Fibroblast of gingiva (primary cell): ENCODE results near the gene XRCC1.
A peak's percentile ranks its signal among the peaks of the same experiment; 100 is the strongest.

Source experiments
- DNase-seq: peaks from one replicate; pipeline ENCODE4 v3.0.0-alpha.2; 2011; ENCODE audit warnings: low read depth

Gene XRCC1, protein sequence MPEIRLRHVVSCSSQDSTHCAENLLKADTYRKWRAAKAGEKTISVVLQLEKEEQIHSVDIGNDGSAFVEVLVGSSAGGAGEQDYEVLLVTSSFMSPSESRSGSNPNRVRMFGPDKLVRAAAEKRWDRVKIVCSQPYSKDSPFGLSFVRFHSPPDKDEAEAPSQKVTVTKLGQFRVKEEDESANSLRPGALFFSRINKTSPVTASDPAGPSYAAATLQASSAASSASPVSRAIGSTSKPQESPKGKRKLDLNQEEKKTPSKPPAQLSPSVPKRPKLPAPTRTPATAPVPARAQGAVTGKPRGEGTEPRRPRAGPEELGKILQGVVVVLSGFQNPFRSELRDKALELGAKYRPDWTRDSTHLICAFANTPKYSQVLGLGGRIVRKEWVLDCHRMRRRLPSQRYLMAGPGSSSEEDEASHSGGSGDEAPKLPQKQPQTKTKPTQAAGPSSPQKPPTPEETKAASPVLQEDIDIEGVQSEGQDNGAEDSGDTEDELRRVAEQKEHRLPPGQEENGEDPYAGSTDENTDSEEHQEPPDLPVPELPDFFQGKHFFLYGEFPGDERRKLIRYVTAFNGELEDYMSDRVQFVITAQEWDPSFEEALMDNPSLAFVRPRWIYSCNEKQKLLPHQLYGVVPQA

DNA sequence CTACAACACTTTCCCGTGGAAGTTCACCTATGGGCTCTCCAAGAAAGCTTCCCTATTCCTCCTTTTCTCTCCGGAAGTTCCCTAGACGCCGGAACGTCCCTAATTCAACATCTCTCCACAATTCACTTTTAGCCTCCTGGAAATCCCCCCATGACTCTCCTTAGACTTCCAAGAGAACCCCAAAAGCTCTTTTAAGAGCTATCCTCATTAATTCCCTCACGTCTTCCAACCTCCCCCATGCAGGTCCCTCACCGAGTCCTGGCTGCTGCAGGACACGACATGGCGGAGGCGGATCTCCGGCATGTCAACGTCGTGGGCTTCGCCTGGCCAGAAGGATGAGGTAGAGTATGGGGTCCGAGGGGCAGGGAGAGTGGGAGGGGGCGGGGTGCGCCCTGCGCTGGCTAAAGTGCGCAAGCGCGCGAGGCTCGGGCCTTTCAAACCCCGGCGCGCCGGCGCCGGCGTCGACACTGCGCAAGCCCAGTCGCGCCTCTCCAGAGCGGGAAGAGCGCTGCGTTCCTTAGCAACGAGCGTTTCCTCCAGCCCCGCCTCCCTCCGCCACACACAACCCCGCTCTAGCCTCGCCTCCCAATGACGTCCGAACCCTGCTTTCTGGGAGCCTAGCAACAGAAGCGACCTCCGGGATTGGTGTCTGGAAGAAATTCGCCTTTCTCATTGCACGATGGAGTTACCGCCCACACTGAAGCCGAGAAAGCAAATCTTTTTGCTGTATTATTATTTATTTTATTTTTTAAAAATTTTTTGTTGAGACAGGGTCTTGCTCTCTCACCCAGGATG lies at the start of gene XRCC1, which contains the start of gene PINLYP:
TSS of gene XRCC1 (minus strand) at position 372 of the 795 bp plus-strand sequence. CDS start at position 303, 69 bp downstream.
TSS of gene PINLYP (plus strand) at position 646 of the 795 bp plus-strand sequence. CDS start 1,391 bp downstream, outside the sequence.
- peak; percentile 98 for DNase-seq

DNA sequence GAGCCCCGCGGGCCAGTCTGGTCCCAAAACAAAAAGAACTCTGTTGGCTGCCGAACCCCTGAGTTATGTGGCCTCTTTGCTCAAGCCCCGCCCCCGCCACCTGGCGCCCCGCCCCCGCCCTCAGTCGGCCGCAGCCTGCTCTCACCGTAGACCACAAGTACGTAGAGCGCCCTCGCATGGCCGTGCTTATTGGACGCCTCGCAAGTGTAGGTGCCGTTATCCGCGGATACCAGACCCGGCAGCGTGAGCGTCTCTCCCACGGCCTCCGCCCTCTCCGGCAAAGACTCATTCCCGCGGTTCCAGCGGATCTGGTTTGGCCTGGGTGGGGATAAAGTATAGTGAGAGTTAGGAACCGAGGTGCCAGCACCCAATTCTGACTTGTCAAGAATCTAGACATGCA lies 49.6 kb upstream of the XRCC1 start:
- DNase-seq: no peak

DNA sequence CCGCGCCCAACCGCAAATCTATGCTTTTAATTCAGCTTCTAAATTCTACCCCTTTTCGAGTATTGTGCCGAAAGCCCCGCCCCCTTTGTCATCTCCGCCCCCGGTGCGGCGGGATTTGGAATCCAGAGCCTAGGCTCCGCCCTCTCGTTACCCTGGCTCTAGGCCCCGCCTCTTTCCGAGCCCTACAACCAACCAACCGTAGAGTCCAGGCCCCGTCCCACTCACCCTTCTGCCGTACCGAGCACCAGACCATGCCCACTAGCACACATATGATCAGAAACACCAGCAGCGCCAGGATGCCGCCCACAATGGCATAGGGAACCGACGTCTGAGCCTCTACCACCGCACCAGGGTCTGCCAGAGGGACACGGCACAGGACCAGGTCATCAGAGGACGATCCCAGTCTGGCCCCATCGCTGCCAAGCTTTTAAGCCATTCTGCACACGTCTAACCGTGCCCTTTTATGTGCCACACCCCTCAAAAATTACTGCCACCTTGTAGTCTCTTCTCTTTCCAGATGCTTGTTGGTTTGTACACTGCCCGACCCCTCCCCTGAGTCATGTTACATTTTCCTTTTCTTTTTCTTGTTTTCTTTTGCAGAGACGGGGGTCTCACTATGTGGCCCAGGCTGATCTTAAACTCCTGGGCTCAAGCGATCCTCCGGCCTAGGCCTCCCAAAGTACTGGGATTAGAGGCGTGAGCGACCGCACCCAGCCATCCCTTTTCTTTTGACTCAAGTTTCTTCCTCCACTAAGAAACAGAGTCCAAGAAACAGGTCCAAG lies 48.8 kb upstream of the XRCC1 start:
- DNase-seq: no peak

DNA sequence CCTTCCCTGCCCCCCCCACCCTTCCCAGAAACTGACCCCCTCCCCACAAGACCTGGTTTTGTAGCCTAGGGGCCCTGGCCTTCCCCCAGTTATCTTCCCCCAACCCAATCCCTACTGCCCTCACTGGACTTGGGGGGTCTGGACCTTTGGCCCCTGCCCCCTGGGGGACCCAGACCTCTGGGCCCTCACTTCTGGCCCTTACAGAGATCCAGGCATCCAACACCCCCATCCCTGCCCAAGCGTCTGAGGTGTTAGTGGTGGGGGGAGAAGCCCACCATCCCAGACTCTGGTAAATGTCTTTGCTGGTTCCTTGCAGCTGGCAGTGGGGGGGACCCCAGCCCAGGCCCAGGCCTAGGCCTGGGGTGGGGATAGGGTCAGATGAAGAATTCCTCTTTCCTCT lies 47.6 kb upstream of the XRCC1 start:
- no peak for DNase-seq

DNA sequence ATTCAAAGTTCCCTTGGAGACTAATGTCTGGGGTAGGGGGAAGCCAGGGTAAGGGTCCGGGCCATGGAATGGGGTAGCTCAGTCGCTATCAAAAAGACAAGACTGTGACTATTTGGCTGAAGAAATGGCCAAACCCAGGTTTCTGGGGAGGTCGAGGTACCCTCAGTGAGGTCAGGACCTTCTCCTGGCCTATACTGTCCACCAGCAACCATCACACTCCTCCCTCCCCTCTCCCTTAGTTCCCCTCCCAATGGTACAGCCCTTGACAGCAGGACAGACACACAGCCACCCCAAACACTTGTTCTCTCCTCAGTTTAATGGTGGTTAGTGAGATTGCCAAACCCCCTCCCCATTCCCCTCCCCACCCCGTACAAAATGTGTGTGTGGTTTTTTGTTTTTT lies 46.7 kb upstream of the XRCC1 start:
- DNase-seq: no peak

DNA sequence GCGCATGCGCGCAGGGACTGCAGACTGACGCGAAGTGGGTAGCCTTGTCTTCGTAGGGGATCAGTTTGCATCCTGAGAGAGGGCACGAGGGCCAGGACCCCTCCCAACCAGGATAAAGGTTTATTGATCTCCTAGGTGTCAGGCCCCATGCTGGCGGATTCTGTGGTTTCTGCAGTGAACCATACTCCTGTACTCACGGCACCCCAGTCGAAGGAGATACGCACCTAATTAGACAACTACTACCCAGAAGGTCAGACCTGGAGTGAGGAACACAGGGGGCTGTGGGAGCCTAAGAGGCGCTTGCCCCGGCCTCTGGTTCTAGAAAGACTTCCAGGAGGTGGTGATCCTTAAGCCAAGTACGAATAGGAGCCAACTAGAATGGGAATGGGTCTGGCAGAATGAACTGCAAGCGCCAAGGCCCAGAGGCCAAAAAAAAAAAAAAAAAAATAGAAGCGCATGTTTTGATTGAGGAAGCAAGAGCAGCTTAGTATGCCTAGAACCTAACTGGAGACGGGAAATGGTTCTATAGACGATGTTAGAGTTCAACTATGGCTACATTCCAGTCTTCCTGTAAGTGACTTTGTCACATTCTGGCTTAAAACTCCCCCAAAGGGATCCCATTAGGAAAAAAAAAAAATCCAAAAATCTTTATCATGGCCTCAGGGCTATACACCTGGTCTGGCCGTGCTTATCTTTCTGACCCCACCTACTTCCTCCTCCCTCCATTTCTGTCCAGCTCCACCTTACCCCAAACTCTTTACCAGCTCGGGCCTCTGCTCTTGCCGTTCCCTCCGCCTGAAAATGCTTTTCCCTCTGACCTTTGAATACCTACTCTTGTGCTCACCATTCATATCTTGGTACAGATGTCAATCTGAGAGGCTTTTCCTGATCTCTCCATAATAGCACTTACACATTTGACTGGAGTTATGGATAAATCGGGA lies 45.0 kb upstream of the XRCC1 start:
- no peak for DNase-seq

DNA sequence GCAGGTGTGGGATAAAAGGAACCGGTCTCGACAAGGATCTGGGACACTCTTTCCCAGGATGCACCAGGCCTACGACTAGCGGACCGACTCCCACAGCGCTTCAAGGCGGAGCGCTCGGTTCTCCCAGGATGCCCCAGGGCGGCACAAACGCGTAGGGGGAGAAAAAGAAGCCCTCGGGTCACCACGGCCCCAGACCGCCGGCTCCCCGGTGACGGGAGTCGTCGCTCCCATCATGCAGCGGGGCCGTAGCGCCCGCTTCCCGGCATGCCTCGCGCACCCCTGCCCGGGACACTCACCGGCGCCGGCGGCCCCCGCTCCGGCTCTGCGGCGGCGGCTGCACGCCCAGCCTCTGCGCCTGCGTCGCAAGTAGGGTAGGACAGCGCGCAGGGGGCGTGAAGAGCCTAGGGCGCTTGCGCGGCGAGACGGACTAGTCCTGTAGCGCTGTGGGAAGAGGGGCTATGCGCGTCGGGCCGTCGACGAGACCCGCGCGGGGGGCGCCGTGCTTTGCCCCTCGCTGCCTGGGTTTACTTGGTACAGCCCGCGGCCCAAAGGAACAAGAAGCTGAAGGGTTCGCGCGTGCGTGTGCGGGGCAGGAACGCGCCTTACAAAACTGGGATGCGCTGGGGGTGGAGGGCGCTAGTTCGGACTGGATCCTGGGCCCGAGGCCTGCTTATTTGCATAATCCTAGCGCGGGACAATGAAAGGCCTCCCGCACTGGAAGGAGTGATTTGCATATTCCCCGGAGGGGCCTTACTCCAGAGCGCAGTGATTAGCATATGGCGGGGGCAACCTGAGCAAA lies 44.1 kb upstream of the XRCC1 start, which contains the start of gene ZNF428:
TSS of gene ZNF428 (minus strand) at position 368 of the 799 bp plus-strand sequence. CDS start 5,325 bp downstream, outside the sequence.
- DNase-seq: peak; percentile 85

DNA sequence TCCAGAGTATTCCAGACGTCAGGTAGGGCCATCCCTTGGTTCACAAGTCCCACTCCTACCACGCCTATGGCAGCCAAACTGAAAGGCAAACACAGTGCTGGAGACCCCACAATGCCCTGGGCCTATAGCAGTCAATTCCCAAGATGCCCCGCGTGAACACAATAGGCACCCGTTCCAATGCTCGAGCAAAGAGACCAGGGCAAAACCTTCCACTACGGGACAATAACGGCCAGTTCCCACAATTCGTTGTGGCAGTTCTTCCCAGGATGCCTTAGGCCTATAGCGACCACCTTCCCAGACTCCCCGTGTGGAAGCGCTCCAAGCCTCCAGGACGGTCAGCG lies 43.6 kb upstream of the XRCC1 start:
- DNase-seq: no peak

DNA sequence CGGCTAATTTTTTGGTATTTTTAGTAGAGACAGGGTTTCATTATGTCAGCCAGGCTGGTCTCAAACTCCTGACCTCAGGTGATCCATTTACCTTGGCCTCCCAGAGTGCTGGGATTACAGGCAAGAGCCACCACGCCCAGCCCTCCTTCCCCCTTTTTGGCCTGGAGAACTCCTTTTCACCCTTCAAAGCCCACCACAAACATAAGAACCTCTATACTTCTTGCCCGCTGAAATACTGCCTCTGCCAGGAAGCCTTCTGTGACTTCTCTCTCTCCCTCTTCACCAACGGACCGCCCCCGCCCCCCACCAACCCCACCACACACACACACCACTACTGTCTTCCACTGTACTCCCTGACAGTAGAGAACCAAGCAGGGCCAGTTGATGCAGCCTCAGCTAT lies 41.6 kb upstream of the XRCC1 start:
- DNase-seq: no peak

DNA sequence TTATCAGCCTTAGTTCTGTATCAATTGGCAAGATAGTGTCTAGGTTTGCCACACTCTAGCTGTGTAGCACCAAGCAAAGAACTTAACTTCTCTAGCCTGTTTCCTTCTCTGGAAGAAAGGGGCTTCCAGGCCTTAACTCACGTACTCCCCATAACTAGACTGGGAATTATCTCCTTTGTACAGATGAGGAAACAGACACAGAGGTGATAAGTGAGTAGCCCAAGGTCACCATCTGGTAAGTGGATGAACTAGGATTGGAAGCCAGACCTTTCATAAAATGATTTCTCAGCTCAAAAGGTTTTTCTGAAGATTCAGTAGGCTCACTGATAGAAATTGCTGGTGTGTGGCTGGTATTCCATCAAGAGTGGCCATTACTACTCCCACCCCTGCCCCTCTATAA lies 41.0 kb upstream of the XRCC1 start:
- no peak for DNase-seq

DNA sequence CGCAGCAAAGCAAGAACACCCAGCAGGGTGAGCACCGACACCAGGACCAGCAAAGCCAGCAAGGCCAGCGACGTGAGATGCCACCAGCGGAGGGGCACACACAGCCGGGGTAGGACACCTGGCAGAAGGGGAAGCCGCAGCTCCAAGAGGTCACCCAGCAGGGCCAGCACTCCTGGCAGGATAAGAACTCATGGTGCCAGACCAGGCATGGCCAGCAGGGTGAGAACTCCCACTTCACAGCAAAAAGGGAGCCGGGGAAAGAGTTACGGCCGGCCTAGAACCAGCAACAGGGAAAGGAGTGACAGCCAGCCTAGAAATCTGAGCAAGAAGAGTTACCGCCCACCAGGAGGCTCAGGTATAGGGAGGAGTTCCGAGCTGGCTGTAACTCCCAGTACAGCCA lies 37.0 kb upstream of the XRCC1 start:
- DNase-seq: no peak

DNA sequence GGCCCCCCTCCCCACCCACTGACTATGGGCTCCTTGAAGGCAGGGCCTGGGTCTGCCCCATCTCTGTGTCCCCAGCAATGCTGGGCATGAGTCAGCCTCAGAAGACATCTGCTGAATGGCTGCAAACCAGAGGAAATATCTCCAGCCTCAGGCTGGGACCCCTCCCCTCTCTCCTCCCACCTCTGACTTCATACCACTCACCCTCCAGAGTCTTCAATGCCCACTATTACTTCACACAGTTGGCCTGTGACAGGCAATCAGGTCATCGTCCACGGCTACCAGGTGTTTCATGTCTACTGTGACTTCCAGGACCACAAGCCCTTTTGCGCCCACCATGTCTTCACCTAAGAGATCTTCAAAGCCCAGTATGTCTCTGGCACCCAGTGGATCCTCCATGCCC lies 36.5 kb upstream of the XRCC1 start, which contains the start of gene SRRM5:
TSS of gene SRRM5 (plus strand) at position 301 of the 400 bp plus-strand sequence. CDS start at position 335, 34 bp downstream.
- DNase-seq: no peak

DNA sequence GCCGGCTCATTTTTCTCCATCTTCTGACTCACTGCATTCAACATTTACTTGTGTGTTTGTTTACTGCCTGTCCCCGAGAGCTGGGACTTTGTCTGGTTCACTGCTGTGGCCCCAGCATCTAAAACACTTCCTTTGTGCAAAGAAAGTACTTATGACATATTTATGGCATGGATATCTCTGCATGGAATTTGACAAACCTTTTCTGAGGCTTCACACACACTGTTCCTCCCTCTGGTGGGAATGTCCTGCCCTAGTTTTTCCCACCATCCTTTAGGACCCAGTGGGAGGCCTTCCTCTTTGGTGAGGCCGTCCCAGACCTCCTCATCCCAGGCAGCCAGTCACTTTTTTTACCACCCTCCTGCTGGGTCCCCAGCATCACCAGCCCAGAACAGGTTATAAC lies 35.2 kb upstream of the XRCC1 start:
- no peak for DNase-seq

DNA sequence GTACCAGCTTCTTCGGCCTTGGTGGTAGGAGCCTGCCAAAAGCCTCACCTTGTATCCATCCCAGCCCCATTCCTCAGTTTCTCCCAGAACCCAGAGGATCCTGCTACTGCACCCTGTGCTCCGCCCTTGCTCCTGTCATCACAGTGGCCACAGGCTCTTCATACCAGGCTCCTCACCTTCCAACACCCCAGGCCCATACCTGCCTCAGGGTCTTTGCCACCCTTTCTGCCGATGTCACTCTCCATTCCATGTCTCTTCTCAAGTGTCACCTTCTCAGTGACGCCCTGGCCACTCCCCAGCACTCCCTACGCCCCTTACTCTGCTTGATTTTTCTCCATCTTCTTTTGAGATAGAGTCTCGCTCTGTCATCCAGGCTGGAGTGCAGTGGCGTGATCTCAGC lies 34.5 kb upstream of the XRCC1 start:
- no peak for DNase-seq

DNA sequence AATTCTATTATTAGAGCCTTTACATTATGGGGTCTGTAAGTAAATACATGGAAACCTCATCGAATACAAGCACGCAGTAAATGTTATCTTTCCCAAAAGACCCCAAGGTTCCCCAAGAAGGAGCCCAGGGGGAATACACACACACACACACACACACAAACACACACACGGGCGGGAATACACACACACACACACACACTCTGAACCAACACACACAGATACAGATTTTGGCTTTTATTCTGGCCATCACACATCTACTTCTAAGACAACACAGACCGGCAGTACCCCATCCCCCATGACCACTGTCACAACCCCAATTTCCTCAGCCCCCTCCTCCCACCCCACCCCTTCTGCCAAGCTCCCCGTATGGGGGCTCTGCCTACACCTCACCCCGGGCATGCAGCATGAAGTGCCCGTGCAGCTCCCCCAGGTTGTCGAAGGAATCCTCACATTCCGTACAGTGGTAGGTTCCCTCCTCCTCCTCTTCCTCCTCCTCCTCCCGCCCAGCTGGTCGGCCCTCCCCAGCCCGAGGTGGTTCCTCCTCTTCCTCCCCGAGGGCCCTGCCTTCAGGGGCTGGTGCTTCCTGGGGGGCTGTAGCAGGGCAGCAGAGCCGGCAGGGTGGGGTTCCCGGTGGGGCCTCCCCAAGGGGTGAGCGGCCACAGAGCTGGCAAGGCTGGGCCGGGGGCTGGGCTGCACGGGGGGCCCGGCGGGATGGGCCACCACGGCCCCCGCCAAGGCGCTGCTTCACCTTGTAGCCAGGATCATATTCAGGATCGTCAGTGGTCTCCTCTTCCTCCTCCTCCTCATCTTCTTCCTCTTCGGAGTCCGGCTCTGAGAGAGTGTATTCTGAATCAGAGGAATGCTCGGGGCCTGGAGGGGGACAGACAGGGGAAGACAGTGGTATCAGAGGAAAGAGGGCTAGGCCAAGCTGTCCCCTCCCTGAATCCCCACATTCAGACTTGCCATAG lies 32.2 kb upstream of the XRCC1 start:
- no peak for DNase-seq

DNA sequence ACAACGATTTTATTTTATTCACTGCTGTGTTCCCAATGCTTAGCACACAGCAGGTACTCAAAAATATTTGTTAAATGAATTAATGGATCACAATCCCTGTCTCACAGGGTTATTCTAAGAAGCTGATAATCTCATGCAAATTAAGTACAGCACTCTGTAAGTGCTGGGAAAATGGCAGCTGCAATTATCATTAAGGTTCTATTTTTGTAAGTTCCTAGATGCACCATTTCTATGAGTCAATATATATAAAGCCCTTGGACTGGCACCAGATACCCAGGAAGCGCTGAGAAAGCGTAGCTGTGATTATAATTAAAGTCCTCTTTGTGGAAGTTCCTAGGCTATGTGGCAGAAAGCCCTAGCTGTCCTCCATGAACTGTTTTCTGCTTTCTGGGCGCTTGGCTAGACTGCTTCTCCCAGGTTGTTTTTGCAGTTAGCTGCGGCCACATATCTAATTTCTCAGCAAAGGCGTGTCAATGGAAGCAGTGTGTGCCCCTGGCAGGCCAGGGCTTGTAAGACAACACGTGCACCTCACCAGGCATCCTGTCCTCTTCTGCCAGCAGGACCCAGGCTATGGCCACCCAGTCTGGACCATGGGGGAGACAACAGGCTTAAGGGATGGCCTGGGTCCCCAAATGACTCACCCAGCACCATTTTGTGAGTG lies 31.4 kb upstream of the XRCC1 start:
- no peak for DNase-seq

DNA sequence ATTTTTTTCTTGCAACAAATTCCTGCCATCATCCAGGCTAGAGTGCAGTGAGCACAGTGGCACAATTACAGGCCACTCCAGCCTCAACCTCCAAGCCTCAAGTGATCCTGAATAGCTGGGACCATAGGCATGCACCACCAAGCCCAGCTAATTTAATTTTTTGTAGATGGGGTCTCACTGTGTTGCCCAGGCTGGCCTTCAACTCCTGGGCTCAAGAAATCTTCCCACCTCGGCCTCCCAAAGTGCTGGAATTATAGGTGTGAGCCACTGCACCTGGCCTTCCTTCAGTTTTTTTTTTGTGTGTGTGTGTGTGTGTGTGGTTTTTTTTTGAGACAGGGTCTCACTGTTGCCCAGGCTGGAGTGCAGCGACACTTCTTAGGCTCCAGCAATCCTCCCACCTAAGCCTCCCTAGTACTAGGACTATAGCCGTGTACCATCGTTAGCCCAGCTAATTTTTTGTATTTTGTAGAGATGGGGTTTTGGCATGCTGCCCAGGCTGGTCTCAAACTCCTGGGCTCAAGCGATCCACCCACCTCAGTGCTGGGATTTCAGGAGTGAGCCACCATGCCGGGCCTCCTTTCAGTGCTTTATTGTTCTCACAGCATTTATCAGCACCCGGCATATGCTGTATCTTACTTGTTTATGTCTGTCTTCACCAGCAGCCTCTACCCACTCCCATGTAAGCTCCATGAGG lies 30.7 kb upstream of the XRCC1 start:
- no peak for DNase-seq
